Measurements from ENCODE around the gene SHH. TPM values are rescaled to one million over a fixed set of nuclear protein-coding genes. Genes with fewer than 3 reads are reported as not detected.

Gene SHH
- total RNA-seq, 6 donors from 2014 or later = 6.1 to 9.6 (median 6.2) TPM

- no peaks in the 10 kb centered on the region for H3K4me1 ChIP-seq
- H3K27me3 ChIP-seq = no peaks in the 10 kb centered on the region
- ATAC-seq (ENCODE audit: low FRiP score in 2 of 2) = peak in 1 of 2 donors; percentile 47
- H3K9me3 ChIP-seq = no peaks in the 10 kb centered on the region
- H3K27ac ChIP-seq = no peak overlapping the region
- DNase-seq = peak in 1 of 2 donors; percentile 62
- peak in 1 of 4 donors; percentile 65 for TF ChIP-seq EP300 (IDR thresholded peaks at IDR 0.05)
- no peak for TF ChIP-seq CTCF (IDR thresholded peaks at IDR 0.05)
- WGBS, 2 donors = 79 to 82% methylated on average over 17 of the region's 17 CpGs
- no peaks in the 10 kb centered on the region for H3K36me3 ChIP-seq
- no peak overlapping the region for H3K4me3 ChIP-seq
Observed at GRCh38 chr7:155824227-155824886, 12.1 kb upstream of the SHH start.

- H3K9me3 ChIP-seq = peaks cover 0 to 6% (median 2%) of the 10 kb centered on the region in 4 donors
- 79 to 88% methylated on average over 10 to 11 of the region's 11 CpGs for WGBS, 2 donors
- ATAC-seq (ENCODE audit: low FRiP score in 2 of 2) = no peak
Observed at GRCh38 chr7:155821851-155822250, 9.6 kb upstream of the SHH start.

GRCh38 chr7:155820788-155821187 is 8.5 kb upstream of the SHH start:
- no peak overlapping the region for H3K4me3 ChIP-seq
- H3K27ac ChIP-seq = no peak overlapping the region
- H3K9me3 ChIP-seq = peaks cover 0 to 6% (median 2%) of the 10 kb centered on the region in 4 donors
- peaks cover 0 to 3% (median 0%) of the 10 kb centered on the region in 4 donors for H3K27me3 ChIP-seq
- TF ChIP-seq POLR2A (IDR thresholded peaks at IDR 0.05) (no peak), CTCF (IDR thresholded peaks at IDR 0.05) (no peak), POLR2AphosphoS5 (IDR thresholded peaks at IDR 0.05) (no peak), EP300 (IDR thresholded peaks at IDR 0.05) (no peak)
- no peaks in the 10 kb centered on the region for H3K36me3 ChIP-seq
- ATAC-seq (ENCODE audit: low FRiP score in 2 of 2) (no peak), DNase-seq (no peak)
- WGBS, 2 donors = 74 to 87% methylated on average over 8 to 11 of the region's 13 CpGs
- no peaks in the 10 kb centered on the region for H3K4me1 ChIP-seq

More at GRCh38 chr7:155821851-155822250, 9.6 kb upstream of the SHH start:
- Histone ChIP-seq H3K4me3 (no peak overlapping the region), H3K4me1 (no peaks in the 10 kb centered on the region), H3K36me3 (no peaks in the 10 kb centered on the region), H3K27ac (no peak overlapping the region), H3K27me3 (peaks cover 0 to 3% (median 0%) of the 10 kb centered on the region in 4 donors)
- no peak for DNase-seq
- TF ChIP-seq POLR2A (IDR thresholded peaks at IDR 0.05) (no peak), POLR2AphosphoS5 (IDR thresholded peaks at IDR 0.05) (no peak), CTCF (IDR thresholded peaks at IDR 0.05) (no peak), EP300 (IDR thresholded peaks at IDR 0.05) (no peak)

- peaks cover 0 to 6% (median 2%) of the 10 kb centered on the region in 4 donors for H3K9me3 ChIP-seq
- H3K4me3 ChIP-seq = no peak overlapping the region
- H3K27me3 ChIP-seq = peaks cover 0 to 3% (median 0%) of the 10 kb centered on the region in 4 donors
- H3K36me3 ChIP-seq = no peaks in the 10 kb centered on the region
- DNase-seq (peak in 1 of 2 donors; percentile 61), ATAC-seq (ENCODE audit: low FRiP score in 2 of 2) (no peak)
- no peak for TF ChIP-seq POLR2A (IDR thresholded peaks at IDR 0.05)
- no peak for TF ChIP-seq POLR2AphosphoS5 (IDR thresholded peaks at IDR 0.05)
- TF ChIP-seq CTCF (IDR thresholded peaks at IDR 0.05) = no peak
- peaks cover 0 to 4% (median 0%) of the 10 kb centered on the region in 4 donors for H3K4me1 ChIP-seq
- no peak overlapping the region for H3K27ac ChIP-seq
- 80 to 87% methylated on average over 15 to 17 of the region's 18 CpGs for WGBS, 2 donors
Observed at GRCh38 chr7:155820246-155820645, 8.0 kb upstream of the SHH start.

GRCh38 chr7:155819186-155819585 is 6.9 kb upstream of the SHH start:
- H3K27me3 ChIP-seq = peaks cover 0 to 8% (median 2%) of the 10 kb centered on the region in 4 donors
- DNase-seq (no peak), ATAC-seq (ENCODE audit: low FRiP score in 2 of 2) (no peak)
- no peak for TF ChIP-seq POLR2A (IDR thresholded peaks at IDR 0.05)
- no peak for TF ChIP-seq EP300 (IDR thresholded peaks at IDR 0.05)
- TF ChIP-seq POLR2AphosphoS5 (IDR thresholded peaks at IDR 0.05) = no peak
- no peak for TF ChIP-seq CTCF (IDR thresholded peaks at IDR 0.05)
- peaks cover 0 to 4% (median 0%) of the 10 kb centered on the region in 4 donors for H3K4me1 ChIP-seq
- no peak overlapping the region for H3K4me3 ChIP-seq
- no peaks in the 10 kb centered on the region for H3K36me3 ChIP-seq
- no peak overlapping the region for H3K27ac ChIP-seq
- peaks cover 0 to 6% (median 2%) of the 10 kb centered on the region in 4 donors for H3K9me3 ChIP-seq
- WGBS, 2 donors = 76 to 100% methylated on average over 4 to 12 of the region's 12 CpGs

All from upper lobe of left lung (tissue), 6 donors.